Cardiac septum (tissue), 1 donor: ENCODE data around the gene HLA-DRB1. TPM values are rescaled to one million over a fixed set of nuclear protein-coding genes. Genes with fewer than 3 reads are reported as not detected.
"Not testable (repeated sequence)": the region's sequence is repeated elsewhere in the genome, so short reads cannot be mapped to it uniquely, and the experiment has no call there.

Experiments
- DNase-seq: peaks from one replicate; pipeline ENCODE4 v3.0.0-alpha.2; 2020; ENCODE audit warnings: low spot score
- intact Hi-C: fragments of 100-400 bp; cut with DNase I; formaldehyde crosslinking; loops from one replicate; pipeline ENCODE4 v1.14.0; 2022
- long read RNA-seq: library from polyadenylated mRNA; unstranded; transcript quantifications from one replicate; pipeline ENCODE4 v2.0.0, GENCODE V29; 2021
- total RNA-seq: library from RNA; stranded (reverse); fragmentation: NEBNext Ultra II Directional; extraction: Animal tissue kit (Norgen Biotek cat#: 25700); gene quantifications from one replicate; pipeline ENCODE4 v1.2.1, GENCODE V29; 2021
- donor health status: DM: no; HTN: no; CAD: no.

Gene HLA-DRB1
- total RNA-seq = 27.6 TPM
- long read RNA-seq, transcript HLA-DRB1-201 (6 exons, 1,229 nt) = major isoform, 19 of 67 reads
- long read RNA-seq, partial matches to known transcripts = 29 of 67 reads
- long read RNA-seq, other reads (novel, unspliced or antisense) = 19 of 67 reads

DNA sequence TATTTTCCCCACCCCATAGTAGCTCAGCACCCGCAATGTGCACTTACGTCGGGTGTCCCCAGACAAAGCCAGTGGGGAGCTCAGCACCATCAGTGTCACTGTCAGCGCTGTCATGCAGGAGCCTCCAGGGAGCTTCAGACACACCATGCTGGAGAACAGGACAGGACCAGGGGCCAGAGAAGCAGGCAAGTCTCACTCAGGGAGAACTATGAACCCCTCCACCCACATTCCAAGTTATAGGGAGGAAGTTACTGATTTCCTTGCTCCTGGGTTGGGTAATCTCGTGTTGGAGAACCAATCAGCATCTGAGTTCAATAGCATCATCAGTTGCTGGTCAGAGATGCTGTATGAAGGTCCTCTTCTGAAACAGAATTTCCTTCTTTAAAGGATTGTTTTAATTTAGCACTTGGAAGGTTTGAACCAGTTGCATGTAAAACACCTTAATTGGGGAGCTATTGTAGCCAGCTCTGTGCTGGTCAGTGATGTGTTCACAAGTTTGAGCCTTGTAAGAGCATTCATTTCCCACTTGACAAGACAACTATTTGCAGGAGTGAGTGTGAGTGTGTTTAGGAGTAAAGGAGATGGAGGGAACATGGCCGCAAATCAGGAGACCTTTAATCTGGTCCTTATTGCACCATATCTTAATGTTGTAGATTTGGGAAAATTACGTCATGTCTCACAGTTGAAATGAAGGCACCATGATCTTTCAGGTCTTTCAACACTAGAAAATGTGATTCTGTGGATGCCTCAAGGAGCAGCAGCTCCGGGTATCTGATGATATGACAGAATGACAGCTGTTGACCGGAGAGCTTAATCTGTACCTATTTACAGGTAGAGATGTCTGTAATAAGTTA is at the start of gene HLA-DRB1:
HLA-DRB1 (minus strand) TSS at position 253 of the 854 bp plus-strand sequence; CDS start at position 147, 106 bp downstream.
- no peak for DNase-seq
- intact Hi-C loops = no loop called here

GRCh38 chr6:32638532-32639219 is 49.0 kb upstream of the HLA-DRB1 start:
- DNase-seq = no peak
- intact Hi-C loops = no loop called here

- intact Hi-C loops = no loop called here
- no peak for DNase-seq
Measured at GRCh38 chr6:32637883-32638282, 48.2 kb upstream of the HLA-DRB1 start.

DNA sequence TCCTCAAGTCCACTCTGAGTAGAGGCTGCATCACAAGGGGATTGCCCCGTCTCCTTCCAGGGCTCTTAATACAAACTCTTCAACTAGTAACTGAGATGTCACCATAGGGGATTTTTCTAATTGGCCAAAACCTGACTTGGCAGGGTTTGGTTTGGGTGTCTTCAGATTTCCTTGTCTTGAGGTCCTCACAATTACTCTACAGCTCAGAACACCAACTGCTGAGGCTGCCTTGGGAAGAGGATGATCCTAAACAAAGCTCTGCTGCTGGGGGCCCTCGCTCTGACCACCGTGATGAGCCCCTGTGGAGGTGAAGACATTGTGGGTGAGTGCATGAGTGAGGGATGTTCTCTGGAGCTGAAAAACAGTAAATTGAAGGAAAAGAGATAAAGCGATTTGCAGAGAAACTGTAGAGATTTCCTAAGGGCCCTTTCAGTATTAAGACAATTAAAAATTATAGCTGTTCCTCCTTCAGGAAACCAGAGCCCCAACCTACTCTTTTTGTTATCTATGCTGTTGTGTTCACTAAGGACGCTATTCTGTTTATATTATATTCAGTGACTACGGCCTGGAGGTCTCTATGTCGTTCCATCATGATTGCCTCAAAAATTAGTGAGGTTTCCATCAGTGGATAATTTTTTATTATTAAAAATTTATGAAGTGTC is 47.7 kb upstream of the HLA-DRB1 start, which contains the start of gene HLA-DQA1:
HLA-DQA1 (plus strand) TSS at position 188 of the 662 bp plus-strand sequence; CDS start at position 241, 53 bp downstream.
- intact Hi-C loops = no loop called here
- DNase-seq = no peak

DNA sequence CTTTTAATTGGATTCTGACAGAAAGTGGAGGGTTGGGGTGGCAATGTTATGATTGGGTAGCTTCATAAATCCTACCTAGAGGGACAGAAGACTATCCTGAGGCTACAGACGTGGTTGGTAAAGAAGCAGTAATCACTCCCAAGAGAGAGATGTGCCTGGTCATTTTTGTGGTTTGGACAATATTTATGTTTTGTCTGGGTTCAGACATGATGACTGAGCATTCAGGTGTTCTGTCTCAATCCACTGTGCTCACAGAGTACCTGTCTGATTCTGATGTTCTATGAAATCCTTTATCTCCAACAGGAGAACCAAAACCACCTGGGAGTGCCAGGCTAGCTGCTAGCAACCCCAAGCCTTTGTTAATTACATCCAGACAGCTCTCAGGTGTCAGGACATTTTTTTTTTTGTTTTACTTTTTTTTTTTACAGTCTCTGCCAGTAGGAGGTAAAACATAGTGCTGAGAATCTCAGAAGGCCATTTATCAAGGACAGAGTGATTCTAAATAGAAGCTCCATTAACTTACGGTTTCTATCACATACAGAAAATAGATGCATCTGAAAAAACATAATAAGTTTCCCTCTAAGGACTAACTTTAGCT is 46.0 kb upstream of the HLA-DRB1 start:
- DNase-seq = no peak
- intact Hi-C loops = no loop called here

- intact Hi-C loops, DNase-seq: not testable (repeated sequence)
Measured at GRCh38 chr6:32629793-32630192, 40.1 kb upstream of the HLA-DRB1 start.

- DNase-seq = no peak
- intact Hi-C loops = no loop called here
Measured at GRCh38 chr6:32627831-32628230, 38.2 kb upstream of the HLA-DRB1 start.

DNA sequence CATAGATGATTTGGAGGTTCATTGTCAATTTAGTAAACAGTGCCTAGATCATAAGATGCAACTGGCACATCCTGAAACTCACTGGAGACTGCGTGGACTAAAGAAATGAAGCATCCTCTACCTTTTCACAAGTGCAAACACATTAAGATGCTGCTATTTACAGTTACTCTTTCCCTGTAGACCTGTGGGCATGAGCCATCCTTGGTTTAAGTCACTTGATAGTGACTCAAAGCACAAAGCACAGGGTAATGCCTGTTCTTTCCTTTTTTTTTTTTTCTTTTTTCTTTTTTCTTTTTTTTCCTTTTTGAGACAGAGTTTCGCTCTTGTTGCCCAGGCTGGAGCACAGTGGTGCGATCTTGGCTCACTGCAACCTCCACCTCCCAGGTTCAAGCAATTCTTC is 37.6 kb upstream of the HLA-DRB1 start:
- intact Hi-C loops = no loop called here
- no peak for DNase-seq

DNA sequence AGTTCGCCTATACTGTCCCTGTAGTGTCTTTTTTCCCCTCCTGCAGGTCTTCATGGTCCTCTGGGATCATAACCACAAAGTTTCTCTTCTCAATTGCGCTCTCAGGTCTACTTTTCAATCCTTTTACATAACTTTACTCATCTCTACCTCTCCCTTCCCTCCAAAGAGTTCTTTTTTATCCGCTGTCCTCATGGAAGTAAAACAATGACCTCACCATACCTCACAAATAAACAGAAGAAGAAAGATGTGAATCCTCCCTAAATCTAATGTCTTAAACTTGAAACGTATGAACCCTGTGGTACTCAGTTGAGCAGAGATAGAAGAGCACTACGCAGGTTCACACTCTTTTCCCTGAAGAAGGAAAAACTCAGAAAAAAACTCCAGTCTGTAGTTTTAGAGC is 35.5 kb upstream of the HLA-DRB1 start:
- intact Hi-C loops = no loop called here
- DNase-seq = no peak

- intact Hi-C loops = no loop called here
- no peak for DNase-seq
Measured at GRCh38 chr6:32624565-32624964, 34.9 kb upstream of the HLA-DRB1 start.

DNA sequence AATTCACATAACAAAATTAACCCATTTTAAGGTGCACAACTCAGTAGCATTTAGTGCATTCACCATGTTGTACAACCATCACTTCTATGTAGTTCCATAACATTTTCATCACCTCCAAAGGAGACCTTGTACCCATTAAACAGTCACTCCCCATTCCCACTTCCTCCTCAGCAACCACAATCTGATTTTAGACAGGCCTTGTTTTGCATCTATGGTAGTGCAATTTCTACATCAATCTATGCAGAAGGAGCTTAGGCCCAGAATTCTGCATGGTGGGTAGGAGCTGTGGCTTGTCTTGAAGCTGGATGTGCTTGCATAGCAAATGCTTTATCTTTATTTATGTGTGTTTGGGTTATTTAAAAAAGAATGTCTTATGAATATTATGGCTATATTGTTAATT is 34.0 kb upstream of the HLA-DRB1 start:
- no peak for DNase-seq
- intact Hi-C loops = no loop called here

GRCh38 chr6:32622545-32623401 is 33.1 kb upstream of the HLA-DRB1 start:
- no peak for DNase-seq
- intact Hi-C loops = no loop called here

DNA sequence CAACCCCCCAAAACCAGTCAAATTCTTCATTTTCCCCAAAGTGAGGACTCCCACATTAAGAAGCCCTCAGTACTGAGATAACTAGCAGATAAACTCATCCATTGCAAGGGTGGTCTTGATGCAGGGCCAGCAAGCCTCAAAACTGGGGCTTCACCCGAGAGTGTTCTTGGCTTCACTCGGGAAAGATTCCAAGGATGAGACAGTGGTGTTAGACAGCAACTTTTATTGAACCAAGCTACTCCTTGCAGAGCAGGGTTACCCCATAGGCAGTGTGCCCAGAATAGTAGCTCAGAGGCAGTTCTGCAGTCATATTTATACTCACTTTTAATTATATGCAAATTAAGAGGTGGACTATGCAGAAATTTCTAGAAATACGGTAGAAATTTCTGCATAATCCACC is 31.7 kb upstream of the HLA-DRB1 start:
- DNase-seq = no peak
- intact Hi-C loops = no loop called here

DNA sequence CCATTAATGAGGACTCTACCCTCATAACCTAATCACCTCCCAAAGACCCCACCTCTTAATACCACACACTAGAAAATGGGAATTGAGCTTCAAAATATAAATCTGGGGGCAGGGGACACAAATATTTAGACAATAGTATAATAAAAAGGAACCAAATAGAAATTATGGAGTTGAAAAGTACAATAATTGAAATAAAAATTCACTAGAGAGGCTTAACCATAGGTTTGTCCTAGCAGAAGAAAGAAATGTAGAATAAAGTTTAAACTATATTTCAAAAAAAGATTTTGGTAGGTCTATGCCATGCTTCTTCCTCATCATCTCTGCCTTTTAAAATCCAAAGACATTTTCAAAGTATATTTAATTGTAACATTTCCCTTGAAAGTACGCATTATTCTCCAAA is 28.1 kb upstream of the HLA-DRB1 start:
- intact Hi-C loops = no loop called here
- no peak for DNase-seq

DNA sequence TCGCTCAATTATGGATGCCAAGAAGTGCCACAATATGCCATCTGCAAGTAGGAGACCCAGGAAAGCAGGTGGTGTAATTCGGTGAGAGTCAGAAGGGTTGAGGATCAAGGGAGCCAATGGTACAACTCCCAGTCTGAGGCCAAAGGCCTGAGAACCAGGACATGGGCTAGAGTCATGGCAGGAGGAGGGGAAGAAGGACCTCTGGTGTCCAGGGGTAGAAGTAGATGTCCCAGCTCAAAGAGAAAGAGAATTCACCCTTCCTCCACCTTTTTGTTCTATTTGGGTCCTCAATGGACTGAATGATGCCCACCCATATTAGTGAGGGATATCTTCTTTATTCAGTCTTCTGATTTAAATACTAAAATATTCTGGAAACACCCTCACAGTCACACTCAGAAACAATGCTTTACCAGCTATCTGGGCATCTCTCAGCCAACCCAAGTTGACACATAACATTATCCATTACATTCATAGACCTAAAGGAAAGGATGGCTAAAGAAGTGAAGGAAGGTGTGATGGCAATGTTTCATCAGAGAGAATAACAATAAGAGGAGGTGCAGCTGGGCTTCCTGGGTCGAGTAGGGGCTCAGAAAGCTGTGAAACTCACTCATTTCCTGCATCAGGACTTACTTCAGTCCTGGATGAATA is 26.4 kb upstream of the HLA-DRB1 start:
- intact Hi-C loops = no loop called here
- no peak for DNase-seq

- intact Hi-C loops = no loop called here
- no peak for DNase-seq
Measured at GRCh38 chr6:32614366-32615081, 24.9 kb upstream of the HLA-DRB1 start.

DNA sequence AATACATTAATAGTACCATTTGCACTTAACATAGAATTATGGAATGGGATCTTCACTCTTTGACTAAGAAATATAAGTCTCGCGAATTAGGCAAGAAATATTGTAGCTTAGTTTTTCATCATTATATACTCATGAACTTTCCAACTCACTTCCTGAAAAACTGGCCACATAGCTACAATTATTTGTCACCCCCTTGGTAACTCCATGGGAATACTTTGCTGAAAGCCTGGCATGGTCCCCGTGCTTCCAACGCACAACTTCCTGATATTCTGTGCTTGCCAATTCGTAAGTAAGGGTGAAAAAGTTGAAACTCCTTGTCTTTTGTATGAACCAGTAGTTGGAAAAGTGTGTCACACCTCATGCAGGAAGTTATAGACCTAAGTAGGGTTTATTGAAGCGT is 23.8 kb upstream of the HLA-DRB1 start:
- no peak for DNase-seq
- intact Hi-C loops = no loop called here
